ENCODE results near the gene POLE2.
"Not testable (repeated sequence)": the region's sequence is repeated elsewhere in the genome, so short reads cannot be mapped to it uniquely, and the experiment has no call there.

Gene POLE2

GRCh38 chr14:49687942-49688700, at the start of gene POLE2:
POLE2 (minus strand) TSS chr14:49688214; CDS start chr14:49688203, 11 bp downstream.
- peak; percentile 91 for DNase-seq

- not testable (repeated sequence) for DNase-seq
These were observed 47.7 kb upstream of the POLE2 start for GRCh38 chr14:49735669-49736068.

- no peak for DNase-seq
These were observed 45.8 kb upstream of the POLE2 start for GRCh38 chr14:49733836-49734235.

- DNase-seq, result no peak
These were observed 44.9 kb upstream of the POLE2 start for GRCh38 chr14:49732896-49733295.

GRCh38 chr14:49727171-49727570, 39.2 kb upstream of the POLE2 start:
- DNase-seq, result no peak

- DNase-seq, result not testable (repeated sequence)
These were observed 33.9 kb upstream of the POLE2 start for GRCh38 chr14:49721733-49722435.

- DNase-seq, result no peak
These were observed 32.7 kb upstream of the POLE2 start for GRCh38 chr14:49720744-49721143.

GRCh38 chr14:49710993-49711392, 23.0 kb upstream of the POLE2 start:
- not testable (repeated sequence) for DNase-seq

GRCh38 chr14:49704471-49704870, 16.5 kb upstream of the POLE2 start:
- not testable (repeated sequence) for DNase-seq

GRCh38 chr14:49703965-49704364, 16.0 kb upstream of the POLE2 start:
- DNase-seq, result no peak

- DNase-seq, result no peak
These were observed 14.7 kb upstream of the POLE2 start for GRCh38 chr14:49702725-49703124.

GRCh38 chr14:49693735-49694124, 5.7 kb upstream of the POLE2 start:
- not testable (repeated sequence) for DNase-seq

GRCh38 chr14:49692811-49693734, 5.1 kb upstream of the POLE2 start, which contains the start of gene KLHDC1:
KLHDC1 (plus strand) TSS chr14:49693120; CDS start chr14:49693195, 75 bp downstream.
- peak; percentile 87 for DNase-seq

GRCh38 chr14:49692193-49692757, 4.3 kb upstream of the POLE2 start:
- DNase-seq, result no peak

GRCh38 chr14:49691031-49691430, 3.0 kb upstream of the POLE2 start:
- no peak for DNase-seq

GRCh38 chr14:49688701-49689030, 652 bp upstream of the POLE2 start:
- no peak for DNase-seq

- no peak for DNase-seq
These were observed 1.6 kb downstream of the POLE2 start for GRCh38 chr14:49686425-49686824.

GRCh38 chr14:49679271-49679670, 8.7 kb downstream of the POLE2 start:
- DNase-seq, result no peak

GRCh38 chr14:49677643-49678042, 10.4 kb downstream of the POLE2 start:
- DNase-seq, result no peak

GRCh38 chr14:49673586-49673985, 14.4 kb downstream of the POLE2 start:
- DNase-seq, result no peak

- no peak for DNase-seq
These were observed 17.5 kb downstream of the POLE2 start for GRCh38 chr14:49670475-49670874.

GRCh38 chr14:49659526-49660455, 28.2 kb downstream of the POLE2 start:
- DNase-seq, result no peak

Data from activated CD8-positive, alpha-beta memory T cell treated with anti-CD3 and anti-CD28 coated beads, Interleukin-2, amount 50 U/mL, for 48 hours (primary cell).